GM21390 (cell line): ENCODE data around the gene TC2N.
"Not testable (repeated sequence)": the region's sequence is repeated elsewhere in the genome, so short reads cannot be mapped to it uniquely, and the experiment has no call there.

ENCODE experiments used
- ATAC-seq: cut with Tn5 transposase; IDR thresholded peaks from one replicate; pipeline ENCODE4 v1.9.1; 2021; ENCODE audit not compliant: unreplicated experiment

TC2N gene

DNA sequence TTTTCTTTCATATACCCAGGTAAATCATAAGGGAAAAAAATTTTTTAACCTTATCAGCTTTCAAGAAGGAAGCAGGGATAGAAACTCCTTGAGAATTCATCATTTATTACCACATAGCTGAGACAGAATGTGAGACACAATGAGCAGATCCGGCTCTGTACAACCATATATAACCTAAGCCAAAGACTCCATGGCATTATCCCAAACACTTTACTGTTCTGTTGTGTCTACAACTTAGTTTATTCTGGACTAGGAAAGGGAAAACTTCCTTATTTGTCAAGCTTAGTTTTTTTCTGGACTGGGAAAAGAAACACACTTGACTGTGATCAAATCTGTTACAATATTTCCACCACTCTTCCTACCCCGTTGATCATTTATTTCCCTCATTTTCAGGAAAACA is 97.2 kb downstream of the TC2N start:
- ATAC-seq: no peak

- ATAC-seq: no peak
These were observed 111.6 kb downstream of the TC2N start for GRCh38 chr14:91755570-91756295.

DNA sequence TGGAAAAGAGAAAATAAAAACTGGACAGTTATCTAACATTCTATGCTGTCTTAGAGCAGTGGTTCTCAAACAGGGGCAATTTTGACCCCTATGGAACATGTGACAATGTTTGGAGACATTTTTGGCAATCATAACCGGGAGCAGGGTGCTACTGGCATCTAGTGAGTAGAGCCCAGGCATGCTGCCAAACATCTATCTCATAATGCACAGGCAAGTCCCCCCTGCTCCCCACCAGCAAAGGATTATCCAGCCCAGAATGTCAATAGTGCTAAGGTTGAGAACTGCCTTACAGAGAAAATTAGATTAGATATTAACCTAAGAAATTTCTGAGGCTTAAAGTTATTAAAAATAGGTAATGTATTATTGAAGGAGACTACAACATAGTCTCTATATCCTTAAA is 112.5 kb downstream of the TC2N start:
- no peak for ATAC-seq

DNA sequence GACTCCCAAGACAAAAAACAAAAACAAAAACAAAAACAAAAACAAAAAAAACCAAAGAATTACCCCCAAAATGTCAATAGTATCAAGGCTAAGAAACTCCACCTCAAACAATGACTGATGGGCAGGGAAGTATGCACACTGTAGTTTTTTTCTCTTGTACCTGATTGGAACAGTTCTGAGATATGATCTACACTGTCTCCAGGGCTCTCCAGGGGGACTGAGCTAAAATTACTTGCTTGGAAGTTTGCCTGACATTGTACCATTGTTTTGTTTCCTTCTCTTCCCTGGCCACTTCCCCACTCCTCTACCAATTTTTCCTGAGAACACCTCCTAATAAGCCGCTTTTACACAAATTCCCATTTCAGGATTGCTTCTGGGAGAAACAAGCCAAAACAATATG is 113.2 kb downstream of the TC2N start:
- no peak for ATAC-seq

- no peak for ATAC-seq
These were observed 113.7 kb downstream of the TC2N start for GRCh38 chr14:91753501-91754128.

- no peak for ATAC-seq
These were observed 114.4 kb downstream of the TC2N start for GRCh38 chr14:91752961-91753360.

GRCh38 chr14:91751719-91752118 is 115.6 kb downstream of the TC2N start:
- no peak for ATAC-seq

DNA sequence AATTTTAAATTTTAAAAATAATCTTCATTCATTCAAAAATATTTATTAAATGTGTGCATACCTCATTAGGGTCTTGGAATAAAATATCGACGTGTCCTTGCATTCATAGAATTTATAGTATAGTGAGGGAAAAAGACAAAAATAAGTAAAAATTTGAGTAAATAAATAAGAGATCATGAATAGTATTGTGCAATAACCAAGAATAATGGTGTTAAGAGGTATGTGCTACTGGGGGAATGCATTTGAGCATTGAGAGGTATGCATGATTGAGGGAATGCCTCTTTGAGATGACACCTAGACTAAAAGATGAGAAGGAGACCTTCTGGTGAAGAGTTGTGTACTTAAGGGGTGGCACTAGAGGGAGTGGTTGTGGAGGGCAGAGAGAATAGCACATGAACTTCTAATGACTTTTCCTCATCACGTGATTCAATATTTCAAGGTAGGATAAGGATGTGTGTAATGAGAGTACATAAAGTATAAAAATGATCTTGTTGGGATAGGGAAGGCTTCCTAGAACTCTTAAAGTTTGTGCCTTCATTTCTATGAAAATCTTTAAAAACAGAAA is 116.6 kb downstream of the TC2N start:
- no peak for ATAC-seq

DNA sequence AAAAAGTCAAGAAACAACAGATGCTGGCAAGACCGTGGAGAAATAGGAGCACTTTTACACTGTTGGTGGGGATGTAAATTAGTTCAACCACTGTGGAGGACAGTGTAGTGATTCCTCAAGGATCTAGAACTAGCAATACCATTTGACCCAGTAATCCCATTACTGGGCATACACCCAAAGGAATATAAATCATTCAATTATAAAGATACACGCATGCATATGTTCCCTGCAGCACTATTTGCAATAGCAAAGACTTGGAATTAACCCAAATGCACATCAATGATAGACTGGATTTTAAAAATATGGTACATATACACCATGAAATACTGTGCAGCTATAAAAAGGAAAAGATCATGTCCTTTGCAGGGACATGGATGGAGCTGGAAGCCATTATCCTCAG is 117.5 kb downstream of the TC2N start:
- ATAC-seq: no peak

GRCh38 chr14:91748049-91748448 is 119.3 kb downstream of the TC2N start:
- no peak for ATAC-seq

DNA sequence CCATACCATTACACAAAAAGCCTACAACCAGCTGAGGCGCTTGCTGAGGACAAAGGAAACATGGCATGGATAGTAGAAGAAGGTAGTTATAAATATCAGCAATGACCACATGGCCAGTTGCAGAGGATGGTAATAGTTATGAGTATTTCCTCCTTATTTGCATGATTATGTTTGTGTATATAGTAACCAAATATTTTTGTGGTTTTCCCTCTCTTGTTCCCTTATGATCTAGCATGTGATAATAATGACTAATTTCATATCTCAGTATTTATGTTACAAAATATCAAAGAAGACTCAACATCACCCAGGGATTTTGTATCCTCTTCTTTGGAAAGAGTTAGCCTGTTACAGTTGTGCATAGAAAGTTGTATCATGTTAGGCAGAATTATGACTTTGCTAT is 122.0 kb downstream of the TC2N start:
- no peak for ATAC-seq

DNA sequence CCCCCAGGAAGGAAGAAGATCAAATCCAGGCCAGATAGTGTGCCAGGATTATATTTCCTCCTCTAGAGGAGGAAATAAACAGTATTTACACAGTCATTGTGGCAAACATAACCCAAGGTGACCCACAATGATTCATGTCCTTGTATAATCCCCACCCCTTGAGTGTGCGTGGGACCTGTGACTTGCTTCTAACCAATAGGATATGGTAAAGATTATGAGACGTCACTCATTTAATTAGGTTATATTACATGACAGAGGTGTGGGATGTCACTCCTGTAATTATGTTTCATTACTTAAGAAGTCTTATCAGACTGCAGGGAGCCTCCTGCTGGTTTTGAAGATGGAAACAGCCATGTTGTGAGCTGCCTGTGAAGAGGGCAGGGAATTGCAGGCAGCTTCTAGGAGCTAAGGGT is 123.3 kb downstream of the TC2N start:
- ATAC-seq: no peak

DNA sequence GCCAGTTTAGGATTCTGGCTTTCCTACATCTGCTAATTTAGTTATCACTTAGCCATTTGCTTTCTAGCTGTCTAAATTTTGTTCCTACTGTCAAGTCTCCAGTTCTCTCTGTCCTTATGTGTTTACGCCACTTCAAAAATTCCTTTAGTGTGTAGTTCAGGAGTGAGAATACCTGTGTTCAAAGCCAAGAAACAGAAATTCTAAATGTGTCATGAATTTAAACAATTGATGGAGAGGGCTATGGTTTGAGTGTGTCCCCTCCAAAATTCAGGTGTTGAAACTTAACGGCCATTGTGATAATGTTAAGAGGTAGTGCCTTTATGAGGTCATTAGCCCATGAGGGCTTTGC is 124.1 kb downstream of the TC2N start:
- no peak for ATAC-seq

DNA sequence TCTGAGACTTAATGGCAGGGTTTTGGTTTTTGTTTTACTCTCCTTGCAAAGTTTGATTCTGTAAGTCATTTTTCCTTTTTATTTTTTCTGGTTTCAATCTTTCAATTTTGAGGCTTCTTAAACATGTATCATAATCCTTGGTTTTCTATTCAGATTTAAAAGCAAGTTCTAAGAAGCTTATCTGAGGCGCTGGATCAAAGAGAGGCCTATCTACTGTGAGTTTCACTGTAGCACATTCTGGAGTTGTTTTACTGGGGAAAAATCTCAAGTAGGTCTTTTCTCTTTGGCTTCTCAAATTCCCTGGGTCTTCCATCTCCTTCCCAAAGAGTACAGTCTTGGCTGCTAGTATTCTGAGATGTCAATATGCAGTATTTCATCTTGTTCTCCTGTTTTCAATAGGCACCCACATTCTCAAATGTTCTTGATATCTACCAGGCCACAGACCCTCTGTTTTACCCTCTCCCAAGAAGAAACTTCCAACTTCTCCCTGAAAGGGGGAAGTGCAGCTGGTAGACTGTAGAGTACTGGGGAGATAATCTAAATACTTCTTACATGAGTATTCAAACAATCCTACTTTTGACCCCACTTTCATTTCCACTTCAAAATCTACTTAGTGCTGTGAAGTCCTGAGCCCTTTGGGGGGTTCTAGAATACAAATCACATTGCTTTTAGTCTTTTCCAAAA is 124.6 kb downstream of the TC2N start:
- ATAC-seq: no peak

DNA sequence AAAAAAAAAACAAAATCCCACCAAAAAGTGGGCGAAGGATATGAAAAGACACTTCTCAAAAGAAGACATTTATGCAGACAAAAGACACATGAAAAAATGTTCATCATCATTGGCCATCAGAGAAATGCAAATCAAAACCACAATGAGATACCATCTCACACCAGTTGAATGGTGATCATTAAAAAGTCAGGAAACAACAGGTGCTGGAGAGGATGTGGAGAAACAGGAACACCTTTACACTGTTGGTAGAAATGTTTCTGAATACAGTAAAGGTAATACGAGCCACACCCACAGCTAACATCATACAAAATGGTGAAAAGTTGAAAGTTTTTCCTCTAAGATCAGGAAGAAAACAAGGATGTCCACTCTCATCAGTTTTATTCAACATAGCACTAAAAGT is 127.5 kb downstream of the TC2N start:
- ATAC-seq: not testable (repeated sequence)

- ATAC-seq: no peak
These were observed 129.7 kb downstream of the TC2N start for GRCh38 chr14:91737619-91738018.

- no peak for ATAC-seq
These were observed 134.4 kb downstream of the TC2N start for GRCh38 chr14:91732859-91733477.

DNA sequence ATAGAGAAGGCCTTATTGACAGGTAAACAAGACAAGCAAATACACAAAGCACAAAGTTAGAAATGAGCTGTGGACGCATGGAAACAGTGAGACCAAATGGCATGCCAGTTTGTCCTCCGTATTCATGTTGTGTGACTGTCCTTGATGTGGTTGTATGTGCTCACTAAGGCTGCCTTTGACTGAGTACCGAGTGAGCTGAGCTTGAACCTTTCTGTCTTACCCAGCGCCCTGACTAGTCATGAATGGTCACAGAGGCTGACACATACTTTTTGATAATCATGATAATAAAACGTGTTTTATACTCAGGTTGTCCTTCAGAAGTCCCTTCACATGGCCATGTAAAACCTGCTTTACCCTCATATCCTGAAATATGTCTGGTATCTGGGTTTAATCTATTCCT is 134.9 kb downstream of the TC2N start:
- no peak for ATAC-seq

DNA sequence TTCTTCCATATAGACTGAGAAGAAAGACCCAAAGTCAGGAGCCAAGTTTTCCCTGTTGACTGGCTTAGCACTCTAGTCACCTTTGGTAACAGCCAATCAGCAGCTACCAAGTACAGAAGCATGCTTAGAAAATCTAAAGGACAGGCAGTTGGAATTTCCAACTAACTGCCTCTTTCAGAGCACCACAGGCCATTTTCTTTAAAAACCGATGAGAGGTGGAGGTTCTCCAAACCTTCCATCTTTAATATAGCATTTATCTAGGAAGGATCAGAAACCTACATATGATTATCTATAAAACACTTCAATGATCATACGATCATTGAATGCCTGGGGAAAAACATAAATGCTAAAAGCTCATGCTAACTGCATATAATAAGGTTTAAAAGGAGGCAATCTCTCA is 135.3 kb downstream of the TC2N start, which contains the start of gene CATSPERB:
TSS of gene CATSPERB (minus strand) at position 101 of the 400 bp plus-strand sequence. CDS start 2,607 bp downstream, outside the sequence.
- no peak for ATAC-seq

DNA sequence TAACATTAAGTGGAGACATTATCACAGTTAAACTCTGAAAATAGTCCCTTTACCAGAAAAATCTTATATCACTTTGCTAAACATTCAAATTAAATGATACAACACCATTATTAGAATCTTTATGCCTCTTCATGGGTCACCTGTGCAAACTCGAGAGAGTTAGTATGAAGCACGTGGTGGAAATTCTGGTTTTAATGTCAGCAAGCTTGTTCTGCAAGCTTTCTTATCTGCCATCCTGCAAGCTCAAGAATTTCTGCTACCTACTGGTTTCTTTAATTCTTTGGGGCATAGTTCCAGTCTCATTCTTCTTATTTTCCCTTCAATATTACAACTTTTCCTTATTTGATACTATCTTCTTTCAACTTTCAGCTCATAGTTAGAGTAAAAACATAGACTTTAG is 136.3 kb downstream of the TC2N start:
- ATAC-seq: no peak

DNA sequence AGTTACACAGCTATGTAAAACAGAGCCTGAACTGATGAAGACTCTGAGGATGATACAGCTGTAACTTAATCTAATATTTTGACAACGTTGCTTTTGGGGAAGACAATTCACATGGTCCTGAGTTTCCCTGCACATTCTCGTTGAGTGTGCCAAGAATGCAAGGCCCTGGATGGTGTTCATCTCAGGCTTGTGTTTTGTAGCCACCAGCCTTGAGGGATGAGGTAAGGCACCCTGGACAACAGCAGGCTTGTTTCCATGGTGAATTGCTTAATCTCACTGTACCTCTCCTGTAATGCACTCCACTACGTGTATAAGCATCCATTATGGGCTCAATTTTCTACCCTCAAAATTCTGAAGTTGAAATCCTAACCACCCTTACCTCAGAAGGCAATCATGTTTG is 137.6 kb downstream of the TC2N start:
- ATAC-seq: no peak
